ENCODE data around the gene BLTP3B. TPM values are rescaled to one million over a fixed set of nuclear protein-coding genes. Genes with fewer than 3 reads are reported as not detected.

The BLTP3B gene
- total and polyA plus RNA-seq, 2 of the 13 experiments (the other 11 are each of a cell fraction or from before 2014, with no cell fraction given): 15.6 to 24.4 TPM

DNA sequence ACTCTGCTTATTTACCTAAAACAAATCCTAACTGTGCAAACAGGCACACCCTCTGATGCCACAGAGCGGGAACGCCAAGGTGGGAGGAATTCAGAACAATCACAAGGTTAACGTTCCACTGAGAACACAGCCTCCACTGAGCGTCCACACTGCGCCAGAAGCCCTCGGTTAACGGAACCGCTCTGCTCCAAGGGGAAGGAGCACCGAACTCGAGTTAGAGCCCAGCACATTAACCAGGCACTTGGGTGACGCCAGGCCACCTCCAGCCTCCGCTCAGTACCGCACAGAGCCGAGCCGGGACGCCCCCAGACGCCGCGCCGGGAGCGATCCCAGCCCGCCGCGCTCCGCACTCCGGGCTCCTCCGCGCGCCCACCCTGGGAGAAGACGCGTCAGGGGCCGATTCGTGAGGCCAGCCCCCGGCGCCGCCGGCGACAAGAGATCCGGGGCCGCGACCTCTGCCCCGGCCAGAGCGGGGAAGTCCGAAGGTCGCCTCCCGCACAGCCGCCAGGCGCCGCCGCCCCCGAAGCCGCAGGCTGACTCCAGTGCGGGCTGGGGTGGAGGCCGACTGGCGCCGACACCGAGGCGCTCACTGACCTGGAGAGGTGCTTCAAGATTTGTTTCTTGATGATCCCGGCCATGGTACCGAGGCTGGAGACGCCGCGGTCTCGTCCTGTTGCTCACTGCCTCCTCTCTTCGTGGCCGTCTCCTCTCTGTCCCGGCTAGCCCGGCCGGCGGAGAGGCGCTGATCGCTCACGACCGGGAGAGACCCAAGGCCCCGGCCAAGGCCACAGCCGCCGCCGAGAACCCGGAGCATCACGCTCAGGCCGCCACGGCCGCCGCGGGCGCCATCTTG is 450 bp downstream of the BLTP3B start (continued):
- no peak for TF ChIP-seq SMAD1 (CRISPR knock-in tag; IDR thresholded peaks at IDR 0.05; ENCODE audit: borderline replicate concordance, low read depth)
- TF ChIP-seq ZNF781 (CRISPR knock-in tag; IDR thresholded peaks at IDR 0.05; ENCODE audit: borderline replicate concordance, not compliant biosample characterization): no peak
- peak; percentile 40; the same call in 1 of the 2 replicates for TF ChIP-seq SKIL (CRISPR knock-in tag; IDR thresholded peaks at IDR 0.05; ENCODE audit: borderline replicate concordance)
- peak; percentile 76 for TF ChIP-seq TEAD3 (CRISPR knock-in tag; optimal IDR thresholded peaks at IDR 0.05; ENCODE audit: borderline replicate concordance)
- TF ChIP-seq, protein P1, sequence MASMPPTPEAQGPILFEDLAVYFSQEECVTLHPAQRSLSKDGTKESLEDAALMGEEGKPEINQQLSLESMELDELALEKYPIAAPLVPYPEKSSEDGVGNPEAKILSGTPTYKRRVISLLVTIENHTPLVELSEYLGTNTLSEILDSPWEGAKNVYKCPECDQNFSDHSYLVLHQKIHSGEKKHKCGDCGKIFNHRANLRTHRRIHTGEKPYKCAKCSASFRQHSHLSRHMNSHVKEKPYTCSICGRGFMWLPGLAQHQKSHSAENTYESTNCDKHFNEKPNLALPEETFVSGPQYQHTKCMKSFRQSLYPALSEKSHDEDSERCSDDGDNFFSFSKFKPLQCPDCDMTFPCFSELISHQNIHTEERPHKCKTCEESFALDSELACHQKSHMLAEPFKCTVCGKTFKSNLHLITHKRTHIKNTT (CRISPR knock-in tag; IDR thresholded peaks at IDR 0.05): no peak
- TF ChIP-seq EP300 (IDR thresholded peaks at IDR 0.05; ENCODE audit: low read depth in 2 of 2, low read length in 2 of 2): no peak; a peak in 1 of 4 replicates
- no peak for TF ChIP-seq EP300 (CRISPR knock-in tag; IDR thresholded peaks at IDR 0.05; ENCODE audit: borderline replicate concordance)
- no peak for TF ChIP-seq SMARCC2 (IDR thresholded peaks at IDR 0.05)
- TF ChIP-seq, protein P2, sequence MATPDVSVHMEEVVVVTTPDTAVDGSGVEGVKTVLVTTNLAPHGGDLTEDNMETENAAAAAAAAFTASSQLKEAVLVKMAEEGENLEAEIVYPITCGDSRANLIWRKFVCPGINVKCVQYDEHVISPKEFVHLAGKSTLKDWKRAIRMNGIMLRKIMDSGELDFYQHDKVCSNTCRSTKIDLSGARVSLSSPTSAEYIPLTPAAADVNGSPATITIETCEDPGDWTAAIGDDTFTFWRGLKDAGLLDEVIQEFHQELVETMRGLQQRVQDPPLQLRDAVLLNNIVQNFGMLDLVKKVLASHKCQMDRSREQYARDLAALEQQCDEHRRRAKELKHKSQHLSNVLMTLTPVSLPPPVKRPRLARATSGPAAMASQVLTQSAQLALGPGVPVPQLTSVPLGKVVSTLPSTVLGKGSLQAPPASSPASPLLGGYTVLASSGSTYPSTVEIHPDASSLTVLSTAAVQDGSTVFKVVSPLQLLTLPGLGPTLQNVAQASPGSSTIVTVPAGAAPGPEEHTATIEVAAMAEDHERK (CRISPR knock-in tag; IDR thresholded peaks at IDR 0.05; ENCODE audit: low read depth): no peak
- TF ChIP-seq MBD4 (IDR thresholded peaks at IDR 0.05; ENCODE audit: borderline replicate concordance, low read length): no peak
- TF ChIP-seq, protein P3, sequence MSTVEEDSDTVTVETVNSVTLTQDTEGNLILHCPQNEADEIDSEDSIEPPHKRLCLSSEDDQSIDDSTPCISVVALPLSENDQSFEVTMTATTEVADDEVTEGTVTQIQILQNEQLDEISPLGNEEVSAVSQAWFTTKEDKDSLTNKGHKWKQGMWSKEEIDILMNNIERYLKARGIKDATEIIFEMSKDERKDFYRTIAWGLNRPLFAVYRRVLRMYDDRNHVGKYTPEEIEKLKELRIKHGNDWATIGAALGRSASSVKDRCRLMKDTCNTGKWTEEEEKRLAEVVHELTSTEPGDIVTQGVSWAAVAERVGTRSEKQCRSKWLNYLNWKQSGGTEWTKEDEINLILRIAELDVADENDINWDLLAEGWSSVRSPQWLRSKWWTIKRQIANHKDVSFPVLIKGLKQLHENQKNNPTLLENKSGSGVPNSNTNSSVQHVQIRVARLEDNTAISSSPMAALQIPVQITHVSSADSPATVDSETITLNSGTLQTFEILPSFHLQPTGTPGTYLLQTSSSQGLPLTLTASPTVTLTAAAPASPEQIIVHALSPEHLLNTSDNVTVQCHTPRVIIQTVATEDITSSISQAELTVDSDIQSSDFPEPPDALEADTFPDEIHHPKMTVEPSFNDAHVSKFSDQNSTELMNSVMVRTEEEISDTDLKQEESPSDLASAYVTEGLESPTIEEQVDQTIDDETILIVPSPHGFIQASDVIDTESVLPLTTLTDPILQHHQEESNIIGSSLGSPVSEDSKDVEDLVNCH (CRISPR knock-in tag; IDR thresholded peaks at IDR 0.05): no peak
- TF ChIP-seq, protein P4, sequence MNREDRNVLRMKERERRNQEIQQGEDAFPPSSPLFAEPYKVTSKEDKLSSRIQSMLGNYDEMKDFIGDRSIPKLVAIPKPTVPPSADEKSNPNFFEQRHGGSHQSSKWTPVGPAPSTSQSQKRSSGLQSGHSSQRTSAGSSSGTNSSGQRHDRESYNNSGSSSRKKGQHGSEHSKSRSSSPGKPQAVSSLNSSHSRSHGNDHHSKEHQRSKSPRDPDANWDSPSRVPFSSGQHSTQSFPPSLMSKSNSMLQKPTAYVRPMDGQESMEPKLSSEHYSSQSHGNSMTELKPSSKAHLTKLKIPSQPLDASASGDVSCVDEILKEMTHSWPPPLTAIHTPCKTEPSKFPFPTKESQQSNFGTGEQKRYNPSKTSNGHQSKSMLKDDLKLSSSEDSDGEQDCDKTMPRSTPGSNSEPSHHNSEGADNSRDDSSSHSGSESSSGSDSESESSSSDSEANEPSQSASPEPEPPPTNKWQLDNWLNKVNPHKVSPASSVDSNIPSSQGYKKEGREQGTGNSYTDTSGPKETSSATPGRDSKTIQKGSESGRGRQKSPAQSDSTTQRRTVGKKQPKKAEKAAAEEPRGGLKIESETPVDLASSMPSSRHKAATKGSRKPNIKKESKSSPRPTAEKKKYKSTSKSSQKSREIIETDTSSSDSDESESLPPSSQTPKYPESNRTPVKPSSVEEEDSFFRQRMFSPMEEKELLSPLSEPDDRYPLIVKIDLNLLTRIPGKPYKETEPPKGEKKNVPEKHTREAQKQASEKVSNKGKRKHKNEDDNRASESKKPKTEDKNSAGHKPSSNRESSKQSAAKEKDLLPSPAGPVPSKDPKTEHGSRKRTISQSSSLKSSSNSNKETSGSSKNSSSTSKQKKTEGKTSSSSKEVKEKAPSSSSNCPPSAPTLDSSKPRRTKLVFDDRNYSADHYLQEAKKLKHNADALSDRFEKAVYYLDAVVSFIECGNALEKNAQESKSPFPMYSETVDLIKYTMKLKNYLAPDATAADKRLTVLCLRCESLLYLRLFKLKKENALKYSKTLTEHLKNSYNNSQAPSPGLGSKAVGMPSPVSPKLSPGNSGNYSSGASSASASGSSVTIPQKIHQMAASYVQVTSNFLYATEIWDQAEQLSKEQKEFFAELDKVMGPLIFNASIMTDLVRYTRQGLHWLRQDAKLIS (CRISPR knock-in tag; IDR thresholded peaks at IDR 0.05): no peak
- TF ChIP-seq ADNP (CRISPR knock-in tag; IDR thresholded peaks at IDR 0.05): no peak
- no peak for TF ChIP-seq GRHL1 (CRISPR knock-in tag; conservative IDR thresholded peaks at IDR 0.05)

Measured in HepG2 (cell line).